Activated CD4-positive, alpha-beta memory T cell treated with anti-CD3 and anti-CD28 coated beads, Interleukin-2, amount 10 ng/mL, durations not matched to agents 7 days and 5 days (primary cell): ENCODE results near the gene ALOX5. TPM values are rescaled to one million over a fixed set of nuclear protein-coding genes. Genes with fewer than 3 reads are reported as not detected.

ENCODE experiments used
- CTCF ChIA-PET: fragments of 350-600 bp; sonication (Branson Sonifier 250); formaldehyde crosslinking; loops from one replicate; lab custom pipeline; 2021; ENCODE audit warnings: antibody characterized with exemption, inconsistent platforms; lab: Charles Lee
- POLR2A ChIA-PET: fragments of 350-600 bp; sonication (Branson Sonifier 250); formaldehyde crosslinking; loops from one replicate; lab custom pipeline; 2021; ENCODE audit warnings: antibody characterized with exemption; lab: Charles Lee
- DNase-seq: peaks from one replicate; pipeline ENCODE4 v3.0.0-alpha.2; 2020
- H3K27ac Mint-ChIP-seq: one replicate; pipeline ENCODE4 v1.8.0; 2021; ENCODE audit warnings: mild to moderate bottlenecking, mixed read lengths
- H3K27me3 Mint-ChIP-seq: one replicate; pipeline ENCODE4 v1.8.0; 2021; ENCODE audit warnings: mixed read lengths
- H3K36me3 Mint-ChIP-seq: one replicate; pipeline ENCODE4 v1.8.0; 2021; ENCODE audit warnings: low read depth, mixed read lengths
- H3K4me1 Mint-ChIP-seq: one replicate; pipeline ENCODE4 v1.8.0; 2021; ENCODE audit warnings: mixed read lengths
- H3K4me3 Mint-ChIP-seq: one replicate; pipeline ENCODE4 v1.8.0; 2021; ENCODE audit warnings: mild to moderate bottlenecking, mixed read lengths
- H3K9me3 Mint-ChIP-seq: one replicate; pipeline ENCODE4 v1.8.0; 2021; ENCODE audit warnings: mixed read lengths
- total RNA-seq, 2 experiments: library from RNA; stranded (reverse); gene quantifications; one replicate each; pipeline ENCODE4 v1.2.3, GENCODE V29; 2021

The ALOX5 gene
- total RNA-seq, 2 experiments from 2014 or later: 6.8 to 7.5 TPM

DNA sequence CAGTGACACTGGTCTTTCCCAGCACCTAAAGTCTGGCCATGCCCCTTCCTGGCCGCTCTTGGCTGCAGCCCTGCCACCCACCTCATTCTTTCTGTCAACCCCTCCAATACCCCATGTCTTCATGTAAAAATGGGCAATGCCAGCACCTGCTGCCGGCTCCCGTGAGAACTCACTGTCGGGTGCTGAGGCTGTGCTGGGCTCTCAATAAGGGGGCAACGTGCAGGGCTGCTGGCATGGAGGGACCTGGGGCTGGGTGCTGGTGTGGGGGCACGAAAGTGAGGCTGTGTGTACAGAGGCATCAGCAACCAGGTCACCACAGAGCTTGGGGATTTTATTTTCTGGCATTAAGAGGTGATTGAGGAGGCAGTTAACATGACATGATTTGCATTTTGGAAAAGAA is 65.3 kb downstream of the ALOX5 start:
- no peak overlapping the region for H3K27ac Mint-ChIP-seq
- no peak for DNase-seq
- CTCF ChIA-PET: no interaction called here

DNA sequence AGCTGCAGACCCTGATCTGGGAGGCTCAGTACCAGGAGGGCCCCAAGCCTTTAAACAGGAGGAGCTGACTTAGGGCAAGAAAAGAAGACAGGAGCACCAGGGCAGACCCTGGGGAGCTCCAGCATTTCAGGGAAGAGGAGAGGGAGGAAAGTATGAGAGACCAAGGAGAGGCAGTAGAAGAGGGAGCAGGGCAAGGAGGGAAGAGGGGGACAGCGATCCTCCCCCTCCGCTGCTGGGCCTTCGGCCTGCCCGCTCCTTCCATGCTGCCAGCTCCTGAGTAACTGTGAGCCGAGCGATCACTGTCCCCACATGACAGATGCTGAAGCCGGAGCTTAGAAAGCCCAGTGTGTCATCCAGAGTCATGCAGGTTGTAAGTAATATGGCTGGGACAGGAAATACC is 65.9 kb downstream of the ALOX5 start:
- no peak for DNase-seq
- Mint-ChIP-seq H3K36me3 (peaks cover 5% of the 10 kb centered on the region), H3K4me1 (peaks cover 6% of the 10 kb centered on the region), H3K27ac (no peak overlapping the region), H3K27me3 (peaks cover 11% of the 10 kb centered on the region), H3K4me3 (no peak overlapping the region), H3K9me3 (peaks cover 3% of the 10 kb centered on the region)
- CTCF ChIA-PET: no interaction called here
- POLR2A ChIA-PET: interaction anchor here (1.1 kb wide), 1 partner anchor 20 kb away, joined by 3 read pairs; no protein-coding TSS in a partner anchor

More for the DNA sequence above, 65.3 kb downstream of the ALOX5 start:
- peaks cover 11% of the 10 kb centered on the region for H3K27me3 Mint-ChIP-seq
- POLR2A ChIA-PET: interaction anchor here (1.1 kb wide), 1 partner anchor 19 kb away, joined by 3 read pairs; no protein-coding TSS in a partner anchor
- peaks cover 3% of the 10 kb centered on the region for H3K9me3 Mint-ChIP-seq
- H3K36me3 Mint-ChIP-seq: peaks cover 5% of the 10 kb centered on the region
- no peak overlapping the region for H3K4me3 Mint-ChIP-seq
- H3K4me1 Mint-ChIP-seq: peaks cover 6% of the 10 kb centered on the region

DNA sequence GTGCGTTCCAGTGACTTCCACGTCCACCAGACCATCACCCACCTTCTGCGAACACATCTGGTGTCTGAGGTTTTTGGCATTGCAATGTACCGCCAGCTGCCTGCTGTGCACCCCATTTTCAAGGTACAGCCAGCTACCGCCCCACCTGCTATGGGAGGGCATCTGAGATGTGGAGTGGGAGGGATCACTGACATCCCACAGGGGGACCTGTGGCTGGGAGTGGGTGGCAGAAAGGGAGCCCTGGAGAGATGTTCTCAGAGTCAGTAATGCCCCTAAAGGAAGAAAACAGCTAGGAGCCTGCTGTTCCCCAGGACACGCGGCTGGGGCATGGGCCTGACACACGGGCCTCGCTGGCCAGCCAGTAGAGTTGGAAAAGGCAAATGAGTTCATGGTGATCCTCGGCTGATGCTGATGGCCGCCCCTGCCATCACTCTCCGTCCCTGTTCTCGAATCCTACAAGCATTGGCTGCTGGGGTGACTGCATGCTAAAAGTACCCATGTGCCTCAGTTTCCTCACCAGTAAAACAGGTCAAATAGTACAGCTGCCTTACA is 66.6 kb downstream of the ALOX5 start:
- no peak overlapping the region for H3K27ac Mint-ChIP-seq
- DNase-seq: no peak
- peaks cover 6% of the 10 kb centered on the region for H3K4me1 Mint-ChIP-seq
- H3K36me3 Mint-ChIP-seq: peaks cover 5% of the 10 kb centered on the region
- CTCF ChIA-PET: no interaction called here
- POLR2A ChIA-PET: no interaction called here
- no peak overlapping the region for H3K4me3 Mint-ChIP-seq
- H3K27me3 Mint-ChIP-seq: peaks cover 11% of the 10 kb centered on the region
- H3K9me3 Mint-ChIP-seq: peaks cover 3% of the 10 kb centered on the region

DNA sequence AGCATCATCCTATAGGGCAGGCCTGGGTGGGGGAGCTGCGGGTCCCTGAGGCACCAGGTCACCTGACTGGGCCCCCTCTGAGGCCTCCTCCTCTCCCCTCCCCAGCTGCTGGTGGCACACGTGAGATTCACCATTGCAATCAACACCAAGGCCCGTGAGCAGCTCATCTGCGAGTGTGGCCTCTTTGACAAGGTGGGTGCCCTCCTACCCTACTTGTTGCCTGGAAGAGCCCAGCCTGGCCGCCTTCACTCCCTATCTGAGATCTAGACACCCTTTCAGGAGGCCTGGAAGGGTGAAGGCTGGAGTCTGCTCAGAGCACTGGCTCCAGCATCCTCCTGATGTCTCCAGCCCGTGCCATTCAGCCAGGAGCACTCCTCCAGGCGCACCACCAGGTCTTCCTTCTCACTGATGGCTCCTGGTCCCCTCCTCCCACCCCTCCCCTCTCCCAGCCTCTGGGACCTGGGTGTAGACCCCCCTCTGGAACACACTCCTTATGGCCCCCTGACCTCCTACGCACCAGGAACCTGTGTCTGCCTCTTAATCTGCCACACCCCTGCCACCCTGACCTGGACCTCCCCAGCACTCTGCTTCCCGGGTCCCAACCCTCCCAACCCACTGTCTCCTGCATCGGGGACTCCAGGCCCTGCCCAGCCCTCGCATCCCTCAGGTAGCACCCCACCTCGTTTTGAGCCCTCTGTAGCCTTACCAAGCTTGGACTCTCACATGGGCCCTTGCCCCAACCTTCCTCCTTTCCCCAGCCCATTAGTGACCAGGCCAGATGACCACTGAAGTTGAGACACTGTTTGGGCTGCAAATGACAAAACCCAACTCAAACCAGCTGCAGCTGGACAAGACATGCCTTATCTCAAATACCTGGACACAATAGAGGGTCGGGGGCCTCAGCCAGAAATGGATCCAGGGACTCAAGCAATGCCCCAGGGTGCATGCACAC is 67.5 kb downstream of the ALOX5 start:
- ChIA-PET POLR2A (no interaction called here), CTCF (no interaction called here)
- Mint-ChIP-seq H3K4me1 (peaks cover 6% of the 10 kb centered on the region), H3K36me3 (no peaks in the 10 kb centered on the region), H3K27ac (no peak overlapping the region), H3K27me3 (peaks cover 8% of the 10 kb centered on the region), H3K4me3 (no peak overlapping the region), H3K9me3 (no peaks in the 10 kb centered on the region)
- no peak for DNase-seq

DNA sequence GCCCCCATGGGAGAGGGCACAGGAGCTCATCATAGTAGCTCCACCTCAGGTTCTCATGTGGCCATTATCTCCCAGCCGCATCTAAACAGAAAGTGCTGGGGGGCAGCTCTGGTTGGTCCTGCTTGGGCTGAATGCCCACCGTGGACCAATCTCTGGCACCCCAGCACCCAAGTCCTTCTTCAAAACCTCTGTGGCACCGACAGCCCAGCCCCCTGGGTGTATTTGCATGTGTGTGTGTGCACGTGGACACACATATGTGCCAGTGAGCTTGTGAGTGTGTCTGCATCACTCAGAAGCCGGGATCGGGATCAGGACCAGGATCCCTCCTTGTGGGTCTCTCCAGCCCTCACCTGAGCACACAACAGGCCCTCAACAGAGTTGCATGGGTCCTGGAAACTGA is 68.2 kb downstream of the ALOX5 start:
- DNase-seq: no peak
- ChIA-PET CTCF (no interaction called here), POLR2A (no interaction called here)
- Mint-ChIP-seq H3K36me3 (no peaks in the 10 kb centered on the region), H3K27ac (no peak overlapping the region), H3K4me1 (peaks cover 6% of the 10 kb centered on the region), H3K27me3 (peaks cover 6% of the 10 kb centered on the region), H3K4me3 (no peak overlapping the region), H3K9me3 (no peaks in the 10 kb centered on the region)

DNA sequence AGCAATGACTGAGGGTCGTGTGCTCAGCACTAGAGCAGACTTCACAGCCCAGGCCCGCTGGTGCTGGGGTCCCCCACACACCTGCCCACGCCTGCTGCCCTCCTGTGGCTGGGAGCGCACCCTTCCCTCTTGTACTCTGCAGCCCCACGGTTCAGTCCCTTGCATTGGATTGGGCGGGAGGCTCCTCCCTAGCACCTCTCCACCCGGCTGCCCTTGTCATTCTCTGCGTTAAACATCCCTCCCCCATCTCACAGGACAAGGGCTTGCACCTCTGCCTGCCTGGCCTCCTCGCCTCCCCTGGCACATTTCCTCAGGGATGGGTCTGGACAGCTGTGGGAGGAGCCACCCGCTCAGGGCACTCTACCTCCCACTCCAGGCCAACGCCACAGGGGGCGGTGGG is 68.6 kb downstream of the ALOX5 start:
- no peak overlapping the region for H3K4me3 Mint-ChIP-seq
- H3K9me3 Mint-ChIP-seq: no peaks in the 10 kb centered on the region
- POLR2A ChIA-PET: no interaction called here
- H3K27ac Mint-ChIP-seq: no peak overlapping the region
- DNase-seq: no peak
- peaks cover 6% of the 10 kb centered on the region for H3K4me1 Mint-ChIP-seq
- peaks cover 6% of the 10 kb centered on the region for H3K27me3 Mint-ChIP-seq
- H3K36me3 Mint-ChIP-seq: no peaks in the 10 kb centered on the region
- CTCF ChIA-PET: no interaction called here

DNA sequence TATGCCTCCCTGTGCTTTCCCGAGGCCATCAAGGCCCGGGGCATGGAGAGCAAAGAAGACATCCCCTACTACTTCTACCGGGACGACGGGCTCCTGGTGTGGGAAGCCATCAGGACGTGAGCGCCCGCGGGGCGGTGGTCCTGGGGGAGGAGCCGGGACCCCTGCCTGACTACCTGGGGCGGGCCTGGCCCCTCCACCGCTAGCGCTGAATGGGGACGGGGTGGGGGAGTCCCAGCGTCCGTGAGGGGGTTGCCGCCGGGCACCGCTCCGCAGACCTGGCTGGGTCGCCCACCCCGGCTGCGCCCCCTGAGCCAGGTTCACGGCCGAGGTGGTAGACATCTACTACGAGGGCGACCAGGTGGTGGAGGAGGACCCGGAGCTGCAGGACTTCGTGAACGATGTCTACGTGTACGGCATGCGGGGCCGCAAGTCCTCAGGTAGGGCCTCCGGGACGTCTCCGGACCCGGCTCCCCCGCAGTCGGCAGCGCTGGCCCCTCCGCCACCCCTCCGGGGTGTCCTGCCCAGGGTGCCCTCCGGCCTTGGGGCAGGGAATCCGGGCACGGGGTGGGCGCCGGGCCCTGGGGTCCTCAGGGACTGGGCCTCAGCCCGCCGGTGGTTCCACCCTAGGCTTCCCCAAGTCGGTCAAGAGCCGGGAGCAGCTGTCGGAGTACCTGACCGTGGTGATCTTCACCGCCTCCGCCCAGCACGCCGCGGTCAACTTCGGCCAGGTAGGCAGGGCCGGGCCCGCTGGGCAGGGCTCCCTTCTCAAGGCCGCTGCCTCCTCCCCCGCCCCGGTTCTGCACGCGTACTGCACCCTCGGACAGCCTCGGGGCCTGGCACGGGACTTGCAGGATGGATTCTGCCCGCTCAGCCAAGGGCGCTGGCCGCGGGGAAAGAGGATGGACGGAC is 69.3 kb downstream of the ALOX5 start:
- peaks cover 1% of the 10 kb centered on the region for H3K4me1 Mint-ChIP-seq
- ChIA-PET CTCF (no interaction called here), POLR2A (no interaction called here)
- no peaks in the 10 kb centered on the region for H3K9me3 Mint-ChIP-seq
- H3K36me3 Mint-ChIP-seq: no peaks in the 10 kb centered on the region
- DNase-seq: no peak
- H3K4me3 Mint-ChIP-seq: no peak overlapping the region
- no peak overlapping the region for H3K27ac Mint-ChIP-seq
- H3K27me3 Mint-ChIP-seq: peaks cover 3% of the 10 kb centered on the region

DNA sequence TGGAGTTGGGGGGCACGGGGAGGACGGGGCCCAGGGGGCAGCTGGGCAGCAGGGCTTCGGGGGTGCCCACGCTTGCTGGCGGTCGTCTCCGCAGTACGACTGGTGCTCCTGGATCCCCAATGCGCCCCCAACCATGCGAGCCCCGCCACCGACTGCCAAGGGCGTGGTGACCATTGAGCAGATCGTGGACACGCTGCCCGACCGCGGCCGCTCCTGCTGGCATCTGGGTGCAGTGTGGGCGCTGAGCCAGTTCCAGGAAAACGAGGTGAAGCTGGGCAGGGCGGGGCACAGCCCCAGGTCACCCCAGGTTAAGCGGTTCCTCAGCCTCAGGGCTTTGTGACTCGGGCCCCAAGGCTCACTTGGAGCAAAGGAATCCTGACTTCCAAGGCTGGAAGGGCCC is 70.0 kb downstream of the ALOX5 start:
- Mint-ChIP-seq H3K27ac (no peak overlapping the region), H3K36me3 (no peaks in the 10 kb centered on the region), H3K27me3 (peaks cover 3% of the 10 kb centered on the region), H3K4me1 (no peaks in the 10 kb centered on the region), H3K4me3 (no peak overlapping the region), H3K9me3 (no peaks in the 10 kb centered on the region)
- POLR2A ChIA-PET: interaction anchor here (0.8 kb wide), 1 partner anchor 17 kb away, joined by 3 read pairs; no protein-coding TSS in a partner anchor
- CTCF ChIA-PET: no interaction called here
- DNase-seq: no peak

DNA sequence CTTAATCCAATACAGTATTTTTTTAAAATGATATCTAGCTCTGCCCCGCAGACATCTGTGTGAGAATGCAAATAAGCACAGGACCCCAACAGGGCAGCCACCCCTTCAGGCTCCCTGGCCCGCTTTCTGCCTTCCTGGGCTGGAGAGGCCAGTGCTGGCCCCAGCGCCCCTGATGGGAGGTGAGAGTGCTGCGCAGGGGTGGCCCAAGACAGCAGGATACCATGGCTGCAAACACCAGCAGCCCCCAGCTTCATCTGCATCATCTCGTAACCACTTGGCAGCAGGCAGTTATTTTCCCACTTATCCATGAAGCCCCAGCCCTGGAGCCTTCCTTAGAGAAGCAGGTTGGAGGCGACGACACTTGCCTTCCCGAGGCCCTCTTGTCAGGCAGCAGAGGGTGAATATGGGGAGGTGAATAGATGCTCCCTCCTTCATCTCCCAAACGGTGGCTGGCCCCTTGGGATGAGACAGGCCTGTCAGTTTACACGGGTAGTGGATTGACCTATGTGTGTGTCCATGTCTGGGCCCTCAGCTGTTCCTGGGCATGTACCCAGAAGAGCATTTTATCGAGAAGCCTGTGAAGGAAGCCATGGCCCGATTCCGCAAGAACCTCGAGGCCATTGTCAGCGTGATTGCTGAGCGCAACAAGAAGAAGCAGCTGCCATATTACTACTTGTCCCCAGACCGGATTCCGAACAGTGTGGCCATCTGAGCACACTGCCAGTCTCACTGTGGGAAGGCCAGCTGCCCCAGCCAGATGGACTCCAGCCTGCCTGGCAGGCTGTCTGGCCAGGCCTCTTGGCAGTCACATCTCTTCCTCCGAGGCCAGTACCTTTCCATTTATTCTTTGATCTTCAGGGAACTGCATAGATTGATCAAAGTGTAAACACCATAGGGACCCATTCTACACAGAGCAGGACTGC is 71.2 kb downstream of the ALOX5 start:
- H3K4me1 Mint-ChIP-seq: no peaks in the 10 kb centered on the region
- no peak for DNase-seq
- H3K27me3 Mint-ChIP-seq: peaks cover 3% of the 10 kb centered on the region
- no peak overlapping the region for H3K4me3 Mint-ChIP-seq
- H3K27ac Mint-ChIP-seq: no peak overlapping the region
- H3K36me3 Mint-ChIP-seq: no peaks in the 10 kb centered on the region
- H3K9me3 Mint-ChIP-seq: no peaks in the 10 kb centered on the region
- ChIA-PET CTCF (no interaction called here), POLR2A (no interaction called here)

DNA sequence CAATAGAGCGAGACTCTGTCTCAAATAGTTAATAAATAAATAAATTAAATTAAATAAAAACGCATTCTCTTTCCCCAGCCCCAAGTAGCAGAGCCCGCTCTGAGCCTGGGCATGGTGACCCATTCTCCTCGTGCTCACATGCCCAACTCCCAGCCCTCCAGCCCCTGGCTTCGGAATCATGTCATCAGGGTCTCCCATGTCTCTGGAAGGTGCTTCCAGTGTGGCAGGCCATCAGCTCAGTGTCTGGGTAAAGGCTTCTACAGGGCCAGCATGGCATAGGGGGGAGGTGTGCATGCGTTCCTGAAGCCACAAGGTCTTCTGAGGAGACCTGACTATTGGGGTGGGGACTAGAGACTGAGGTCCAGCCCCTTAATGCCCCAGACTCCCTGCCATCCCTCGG is 72.8 kb downstream of the ALOX5 start:
- H3K36me3 Mint-ChIP-seq: no peaks in the 10 kb centered on the region
- no peak for DNase-seq
- H3K27me3 Mint-ChIP-seq: no peaks in the 10 kb centered on the region
- CTCF ChIA-PET: interaction anchor here (0.9 kb wide), 1 partner anchor 18 kb away, joined by 4 read pairs; no protein-coding TSS in a partner anchor
- H3K4me1 Mint-ChIP-seq: peaks cover 2% of the 10 kb centered on the region
- H3K4me3 Mint-ChIP-seq: no peak overlapping the region
- H3K9me3 Mint-ChIP-seq: no peaks in the 10 kb centered on the region
- H3K27ac Mint-ChIP-seq: no peak overlapping the region
- POLR2A ChIA-PET: no interaction called here

DNA sequence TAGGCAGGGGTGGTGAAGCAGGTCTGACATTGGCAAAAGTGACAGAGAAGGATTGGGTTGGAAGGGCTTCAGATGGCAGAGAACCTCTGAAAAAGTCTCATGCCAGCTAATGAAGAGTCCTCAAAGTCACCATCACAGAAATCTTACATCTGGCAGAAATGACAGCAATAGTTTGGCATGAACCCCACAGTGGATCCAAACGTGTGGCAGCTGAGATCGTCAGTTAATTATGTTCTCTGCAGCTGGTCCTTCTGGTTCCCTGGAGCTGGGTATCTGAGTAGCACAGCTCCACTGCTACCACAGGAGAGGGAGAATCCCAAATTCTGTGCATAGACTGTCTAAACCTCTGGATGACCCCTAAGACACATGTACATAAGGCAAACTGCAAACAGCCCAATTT is 73.4 kb downstream of the ALOX5 start:
- no peak overlapping the region for H3K27ac Mint-ChIP-seq
- no peak for DNase-seq
- no peaks in the 10 kb centered on the region for H3K9me3 Mint-ChIP-seq
- ChIA-PET POLR2A (no interaction called here), CTCF (no interaction called here)
- no peaks in the 10 kb centered on the region for H3K36me3 Mint-ChIP-seq
- H3K27me3 Mint-ChIP-seq: no peaks in the 10 kb centered on the region
- peaks cover 2% of the 10 kb centered on the region for H3K4me1 Mint-ChIP-seq
- no peak overlapping the region for H3K4me3 Mint-ChIP-seq

DNA sequence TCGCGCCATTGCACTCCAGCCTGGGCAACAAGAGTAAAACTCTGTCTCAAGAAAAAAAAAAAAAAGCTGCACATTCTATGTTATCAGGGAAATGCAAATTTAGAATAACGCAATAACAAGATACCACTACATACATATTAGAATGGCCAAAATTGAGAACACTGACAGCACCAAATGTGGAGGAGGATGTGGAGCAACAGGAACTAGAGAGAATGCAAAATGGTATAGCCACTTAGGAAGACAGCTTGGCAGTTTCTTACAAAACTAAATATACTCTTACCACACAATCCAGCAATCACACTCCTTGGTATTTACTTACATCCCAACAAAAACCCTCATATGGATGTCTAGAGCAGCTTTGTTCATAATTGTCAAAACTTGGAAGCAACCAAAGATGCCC is 76.8 kb downstream of the ALOX5 start:
- ChIA-PET CTCF (interaction anchor here (1.2 kb wide), 1 partner anchor 14 kb away, joined by 3 read pairs; no protein-coding TSS in a partner anchor), POLR2A (interaction anchor here (0.7 kb wide), 1 partner anchor 30 kb away, joined by 3 read pairs; no protein-coding TSS in a partner anchor)

More for the DNA sequence above, 76.8 kb downstream of the ALOX5 start:
- H3K9me3 Mint-ChIP-seq: no peaks in the 10 kb centered on the region
- DNase-seq: no peak
- H3K4me1 Mint-ChIP-seq: peaks cover 17% of the 10 kb centered on the region
- no peak overlapping the region for H3K4me3 Mint-ChIP-seq
- no peak overlapping the region for H3K27ac Mint-ChIP-seq
- H3K36me3 Mint-ChIP-seq: no peaks in the 10 kb centered on the region
- H3K27me3 Mint-ChIP-seq: no peaks in the 10 kb centered on the region
